ENCODE data around the gene ZDHHC20. TPM values are rescaled to one million over a fixed set of nuclear protein-coding genes. Genes with fewer than 3 reads are reported as not detected.

ZDHHC20 gene
- total and polyA plus RNA-seq, 7 donors = 4.1 to 16.9 (median 11.5) TPM

DNA sequence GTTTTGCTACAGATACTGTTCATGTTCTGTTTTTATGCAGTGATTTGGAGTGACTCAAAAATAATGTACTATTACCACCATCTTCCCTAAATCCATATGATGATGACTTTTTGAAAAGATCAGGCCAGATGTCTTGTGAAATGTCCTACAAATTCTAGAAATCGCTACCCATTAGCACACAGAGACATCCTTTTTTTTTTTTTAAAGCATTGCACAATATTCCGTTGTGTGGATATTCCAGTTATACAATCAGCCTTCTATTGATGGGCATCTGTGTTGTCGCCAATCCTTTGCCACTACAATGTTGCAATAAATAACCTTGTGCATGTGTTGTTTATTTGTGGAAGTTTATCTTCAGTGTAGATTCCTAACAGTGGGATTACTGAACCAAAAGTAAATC is 24.5 kb downstream of the ZDHHC20 start:
- intact Hi-C loops (cut with DNase I) = no loop called here
- peak in 3 of 4 donors; percentile 26 to 44 (median 27) for ATAC-seq
- Histone ChIP-seq H3K4me3 (no peak overlapping the region), H3K36me3 (ENCODE audit: insufficient read depth in 1 of 2, low read depth in 1 of 2) (no peaks in the 10 kb centered on the region), H3K4me1 (peaks cover 10% of the 10 kb centered on the region), H3K27me3 (ENCODE audit: insufficient read depth in 3 of 3, low read length in 2 of 3) (no peaks in the 10 kb centered on the region), H3K9me3 (peaks cover 21% of the 10 kb centered on the region), H3K27ac (no peak overlapping the region)
- no peak for TF ChIP-seq CTCF (IDR thresholded peaks at IDR 0.05)
- DNase-seq = no peak
- 72 to 84% (median 75%) methylated on average over 3 of the region's 3 CpGs for WGBS, 3 donors

GRCh38 chr13:21429211-21429610 is 29.9 kb downstream of the ZDHHC20 start:
- Histone ChIP-seq H3K36me3 (ENCODE audit: insufficient read depth in 1 of 2, low read depth in 1 of 2) (no peaks in the 10 kb centered on the region), H3K27ac (no peak overlapping the region), H3K4me3 (no peak overlapping the region), H3K9me3 (peaks cover 14% of the 10 kb centered on the region), H3K4me1 (no peaks in the 10 kb centered on the region), H3K27me3 (ENCODE audit: insufficient read depth in 3 of 3, low read length in 2 of 3) (no peaks in the 10 kb centered on the region)
- DNase-seq (no peak), ATAC-seq (no peak)
- WGBS, 3 donors = 56 to 64% (median 63%) methylated on average over 2 of the region's 2 CpGs
- intact Hi-C loops (cut with DNase I) = no loop called here
- TF ChIP-seq CTCF (IDR thresholded peaks at IDR 0.05) = no peak

DNA sequence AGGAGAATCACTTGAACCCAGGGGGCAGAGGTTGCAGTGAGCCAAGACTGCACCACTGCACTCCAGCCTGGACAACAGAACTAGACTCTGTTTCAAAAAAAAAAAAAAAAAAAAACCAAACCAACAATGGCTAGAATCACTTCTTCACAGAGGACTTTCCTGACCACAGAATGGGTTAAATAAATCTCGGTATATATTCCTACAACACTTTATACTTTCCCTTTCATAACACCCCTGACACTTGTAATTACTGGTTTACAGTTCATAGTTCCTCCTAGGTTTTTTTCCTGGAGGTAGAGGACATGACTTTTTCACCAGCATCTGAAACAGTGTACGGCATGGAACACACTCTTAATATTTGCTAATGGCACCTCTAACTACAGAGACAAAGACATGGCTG is 31.4 kb downstream of the ZDHHC20 start:
- Histone ChIP-seq H3K36me3 (ENCODE audit: insufficient read depth in 1 of 2, low read depth in 1 of 2) (no peaks in the 10 kb centered on the region), H3K27ac (no peak overlapping the region), H3K4me3 (no peak overlapping the region), H3K4me1 (no peaks in the 10 kb centered on the region), H3K9me3 (peaks cover 14% of the 10 kb centered on the region), H3K27me3 (ENCODE audit: insufficient read depth in 3 of 3, low read length in 2 of 3) (no peaks in the 10 kb centered on the region)
- ATAC-seq = no peak
- WGBS, 3 donors = 86 to 96% (median 91%) methylated on average over 2 of the region's 2 CpGs
- DNase-seq = no peak
- no peak for TF ChIP-seq CTCF (IDR thresholded peaks at IDR 0.05)
- intact Hi-C loops (cut with DNase I) = no loop called here

GRCh38 chr13:21426238-21426637 is 32.9 kb downstream of the ZDHHC20 start:
- no peak overlapping the region for H3K27ac ChIP-seq
- ATAC-seq (no peak), DNase-seq (no peak)
- no peaks in the 10 kb centered on the region for H3K4me1 ChIP-seq
- intact Hi-C loops (cut with DNase I) = no loop called here
- H3K4me3 ChIP-seq = no peak overlapping the region
- 83 to 95% (median 84%) methylated on average over 1 of the region's 1 CpG for WGBS, 3 donors
- H3K27me3 ChIP-seq (ENCODE audit: insufficient read depth in 3 of 3, low read length in 2 of 3) = no peaks in the 10 kb centered on the region
- peaks cover 14% of the 10 kb centered on the region for H3K9me3 ChIP-seq
- no peaks in the 10 kb centered on the region for H3K36me3 ChIP-seq (ENCODE audit: insufficient read depth in 1 of 2, low read depth in 1 of 2)
- TF ChIP-seq CTCF (IDR thresholded peaks at IDR 0.05) = no peak

DNA sequence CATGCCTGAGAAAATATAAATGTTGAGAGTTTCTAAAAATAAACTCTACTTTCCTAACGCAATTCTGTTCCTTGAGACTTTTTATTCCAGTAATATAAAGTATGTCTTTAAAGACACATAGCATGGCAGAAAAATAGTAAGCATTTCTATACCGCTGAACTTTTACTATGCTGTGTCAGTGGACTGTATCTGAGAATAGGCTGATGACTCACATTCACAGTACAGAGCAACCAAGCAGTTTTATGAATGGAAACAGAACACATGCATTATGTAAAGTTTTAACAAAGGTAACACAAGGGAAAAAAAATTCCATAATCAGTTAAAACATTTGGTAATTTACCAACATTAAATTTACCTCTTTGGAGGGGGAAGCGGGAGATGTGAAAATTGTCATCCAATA is 38.4 kb downstream of the ZDHHC20 start:
- H3K27me3 ChIP-seq (ENCODE audit: insufficient read depth in 3 of 3, low read length in 2 of 3) = no peaks in the 10 kb centered on the region
- peaks cover 0 to 15% of the 10 kb centered on the region in 2 donors for H3K36me3 ChIP-seq (ENCODE audit: insufficient read depth in 1 of 2, low read depth in 1 of 2)
- H3K4me3 ChIP-seq = no peak overlapping the region
- no peak for TF ChIP-seq CTCF (IDR thresholded peaks at IDR 0.05)
- 69 to 85% (median 78%) methylated on average over 3 of the region's 3 CpGs for WGBS, 3 donors
- peak; percentile 40 to 89 (median 73) for ATAC-seq
- H3K27ac ChIP-seq = no peak overlapping the region
- no peaks in the 10 kb centered on the region for H3K4me1 ChIP-seq
- H3K9me3 ChIP-seq = no peaks in the 10 kb centered on the region
- DNase-seq = no peak
- intact Hi-C loops (cut with DNase I) = no loop called here

Measured in psoas muscle (tissue), 8 donors.